Ishikawa (cell line): ENCODE results near the gene CAVIN2.

ENCODE experiments used
- CEBPB ChIP-seq: IDR thresholded peaks from 2 replicates; pipeline ENCODE4 v1.6.1; 2012
- CREB1 ChIP-seq: IDR thresholded peaks from 2 replicates; pipeline ENCODE4 v1.6.1; 2012; ENCODE audit warnings: low read depth
- EGR1 ChIP-seq: IDR thresholded peaks from 2 replicates; pipeline ENCODE4 v1.6.1; 2012
- EP300 ChIP-seq: IDR thresholded peaks from 2 replicates; pipeline ENCODE4 v1.6.1; 2012; ENCODE audit warnings: borderline replicate concordance
- FOXM1 ChIP-seq: IDR thresholded peaks from 2 replicates; pipeline ENCODE4 v1.6.1; 2012; ENCODE audit warnings: low read depth, borderline replicate concordance
- NFIC ChIP-seq: IDR thresholded peaks from 2 replicates; pipeline ENCODE4 v1.6.1; 2012
- RAD21 ChIP-seq: IDR thresholded peaks from 2 replicates; pipeline ENCODE4 v1.6.1; 2012; ENCODE audit warnings: low read depth
- TAF1 ChIP-seq: IDR thresholded peaks from 2 replicates; pipeline ENCODE4 v1.6.1; 2012; ENCODE audit warnings: low read depth, mild to moderate bottlenecking
- TCF12 ChIP-seq: IDR thresholded peaks from 2 replicates; pipeline ENCODE4 v1.6.1; 2012; ENCODE audit warnings: low read depth
- TEAD4 ChIP-seq: IDR thresholded peaks from 2 replicates; pipeline ENCODE4 v1.6.1; 2012
- YY1 ChIP-seq: IDR thresholded peaks from 2 replicates; pipeline ENCODE4 v1.6.1; 2012; ENCODE audit warnings: low read depth
- ZBTB7A ChIP-seq: IDR thresholded peaks from 2 replicates; pipeline ENCODE4 v1.6.1; 2012; ENCODE audit warnings: low read depth
- TF ChIP-seq, protein P1 (sequence below): IDR thresholded peaks from 2 replicates; pipeline ENCODE4 v1.6.1; 2012; ENCODE audit warnings: low read depth, mild to moderate bottlenecking
- TF ChIP-seq, protein P2 (sequence below): IDR thresholded peaks from 2 replicates; pipeline ENCODE4 v1.6.1; 2012
- TF ChIP-seq, protein P3 (sequence below): IDR thresholded peaks from 2 replicates; pipeline ENCODE4 v1.6.1; 2012

Gene CAVIN2, protein sequence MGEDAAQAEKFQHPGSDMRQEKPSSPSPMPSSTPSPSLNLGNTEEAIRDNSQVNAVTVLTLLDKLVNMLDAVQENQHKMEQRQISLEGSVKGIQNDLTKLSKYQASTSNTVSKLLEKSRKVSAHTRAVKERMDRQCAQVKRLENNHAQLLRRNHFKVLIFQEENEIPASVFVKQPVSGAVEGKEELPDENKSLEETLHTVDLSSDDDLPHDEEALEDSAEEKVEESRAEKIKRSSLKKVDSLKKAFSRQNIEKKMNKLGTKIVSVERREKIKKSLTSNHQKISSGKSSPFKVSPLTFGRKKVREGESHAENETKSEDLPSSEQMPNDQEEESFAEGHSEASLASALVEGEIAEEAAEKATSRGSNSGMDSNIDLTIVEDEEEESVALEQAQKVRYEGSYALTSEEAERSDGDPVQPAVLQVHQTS

DNA sequence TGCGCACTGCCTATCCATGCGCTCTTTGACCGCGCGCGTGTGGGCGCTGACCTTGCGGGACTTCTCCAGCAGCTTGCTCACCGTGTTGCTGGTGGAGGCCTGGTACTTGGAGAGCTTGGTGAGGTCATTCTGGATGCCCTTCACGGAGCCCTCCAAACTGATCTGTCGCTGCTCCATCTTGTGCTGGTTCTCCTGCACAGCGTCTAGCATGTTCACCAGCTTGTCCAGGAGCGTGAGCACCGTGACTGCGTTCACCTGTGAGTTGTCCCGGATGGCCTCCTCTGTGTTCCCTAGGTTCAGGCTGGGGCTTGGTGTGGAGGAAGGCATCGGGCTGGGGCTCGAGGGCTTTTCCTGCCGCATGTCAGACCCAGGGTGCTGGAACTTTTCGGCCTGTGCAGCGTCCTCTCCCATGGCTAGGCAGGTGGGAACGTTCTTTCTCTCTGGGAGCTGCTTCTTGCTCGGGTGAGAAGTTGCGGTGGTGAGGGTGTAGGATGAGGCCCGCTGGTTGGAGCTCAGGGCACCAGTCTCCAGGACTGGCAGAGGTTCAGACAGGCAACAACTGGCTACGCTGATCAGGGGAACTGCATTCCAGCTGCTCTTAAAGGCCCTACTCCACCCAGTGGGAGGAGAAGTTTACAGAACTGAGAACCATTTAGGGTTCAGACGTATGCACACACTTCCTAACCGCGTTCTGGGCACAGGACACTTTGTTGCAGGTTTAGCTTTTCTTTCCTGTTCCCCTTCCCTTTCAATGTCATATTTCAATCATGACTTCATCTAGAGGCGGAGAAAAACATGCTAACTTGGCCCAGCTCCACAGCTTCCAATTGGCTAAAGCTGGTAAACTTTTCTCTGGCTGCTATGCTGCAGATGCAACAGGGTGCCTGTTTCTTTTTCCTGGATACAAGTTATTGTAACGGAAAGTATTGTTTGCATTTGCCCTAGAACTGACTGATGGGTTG is at the start of gene CAVIN2:
CAVIN2 (minus strand) TSS at position 574 of the 962 bp plus-strand sequence; CDS start at position 411, 163 bp downstream.
- TF ChIP-seq TEAD4: peak; percentile 93
- no peak; the same call in 1 of the 2 replicates for TF ChIP-seq CEBPB
- no peak for TF ChIP-seq ZBTB7A
- no peak for TF ChIP-seq CREB1
- no peak for TF ChIP-seq EGR1
- peak; percentile 72; the same call in 1 of the 2 replicates for TF ChIP-seq FOXM1
- TF ChIP-seq, protein P1, sequence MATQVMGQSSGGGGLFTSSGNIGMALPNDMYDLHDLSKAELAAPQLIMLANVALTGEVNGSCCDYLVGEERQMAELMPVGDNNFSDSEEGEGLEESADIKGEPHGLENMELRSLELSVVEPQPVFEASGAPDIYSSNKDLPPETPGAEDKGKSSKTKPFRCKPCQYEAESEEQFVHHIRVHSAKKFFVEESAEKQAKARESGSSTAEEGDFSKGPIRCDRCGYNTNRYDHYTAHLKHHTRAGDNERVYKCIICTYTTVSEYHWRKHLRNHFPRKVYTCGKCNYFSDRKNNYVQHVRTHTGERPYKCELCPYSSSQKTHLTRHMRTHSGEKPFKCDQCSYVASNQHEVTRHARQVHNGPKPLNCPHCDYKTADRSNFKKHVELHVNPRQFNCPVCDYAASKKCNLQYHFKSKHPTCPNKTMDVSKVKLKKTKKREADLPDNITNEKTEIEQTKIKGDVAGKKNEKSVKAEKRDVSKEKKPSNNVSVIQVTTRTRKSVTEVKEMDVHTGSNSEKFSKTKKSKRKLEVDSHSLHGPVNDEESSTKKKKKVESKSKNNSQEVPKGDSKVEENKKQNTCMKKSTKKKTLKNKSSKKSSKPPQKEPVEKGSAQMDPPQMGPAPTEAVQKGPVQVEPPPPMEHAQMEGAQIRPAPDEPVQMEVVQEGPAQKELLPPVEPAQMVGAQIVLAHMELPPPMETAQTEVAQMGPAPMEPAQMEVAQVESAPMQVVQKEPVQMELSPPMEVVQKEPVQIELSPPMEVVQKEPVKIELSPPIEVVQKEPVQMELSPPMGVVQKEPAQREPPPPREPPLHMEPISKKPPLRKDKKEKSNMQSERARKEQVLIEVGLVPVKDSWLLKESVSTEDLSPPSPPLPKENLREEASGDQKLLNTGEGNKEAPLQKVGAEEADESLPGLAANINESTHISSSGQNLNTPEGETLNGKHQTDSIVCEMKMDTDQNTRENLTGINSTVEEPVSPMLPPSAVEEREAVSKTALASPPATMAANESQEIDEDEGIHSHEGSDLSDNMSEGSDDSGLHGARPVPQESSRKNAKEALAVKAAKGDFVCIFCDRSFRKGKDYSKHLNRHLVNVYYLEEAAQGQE: no peak
- TF ChIP-seq, protein P2, sequence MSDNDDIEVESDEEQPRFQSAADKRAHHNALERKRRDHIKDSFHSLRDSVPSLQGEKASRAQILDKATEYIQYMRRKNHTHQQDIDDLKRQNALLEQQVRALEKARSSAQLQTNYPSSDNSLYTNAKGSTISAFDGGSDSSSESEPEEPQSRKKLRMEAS: peak; percentile 50; the same call in 1 of the 2 replicates
- TF ChIP-seq, protein P3, sequence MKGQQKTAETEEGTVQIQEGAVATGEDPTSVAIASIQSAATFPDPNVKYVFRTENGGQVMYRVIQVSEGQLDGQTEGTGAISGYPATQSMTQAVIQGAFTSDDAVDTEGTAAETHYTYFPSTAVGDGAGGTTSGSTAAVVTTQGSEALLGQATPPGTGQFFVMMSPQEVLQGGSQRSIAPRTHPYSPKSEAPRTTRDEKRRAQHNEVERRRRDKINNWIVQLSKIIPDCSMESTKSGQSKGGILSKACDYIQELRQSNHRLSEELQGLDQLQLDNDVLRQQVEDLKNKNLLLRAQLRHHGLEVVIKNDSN: peak; percentile 35; the same call in 1 of the 2 replicates
- peak; percentile 84 for TF ChIP-seq TCF12
- peak; percentile 80 for TF ChIP-seq EP300
- TF ChIP-seq NFIC: peak; percentile 83
- no peak for TF ChIP-seq YY1
- TF ChIP-seq TAF1: peak; percentile 28; the same call in 1 of the 2 replicates
- no peak for TF ChIP-seq RAD21

DNA sequence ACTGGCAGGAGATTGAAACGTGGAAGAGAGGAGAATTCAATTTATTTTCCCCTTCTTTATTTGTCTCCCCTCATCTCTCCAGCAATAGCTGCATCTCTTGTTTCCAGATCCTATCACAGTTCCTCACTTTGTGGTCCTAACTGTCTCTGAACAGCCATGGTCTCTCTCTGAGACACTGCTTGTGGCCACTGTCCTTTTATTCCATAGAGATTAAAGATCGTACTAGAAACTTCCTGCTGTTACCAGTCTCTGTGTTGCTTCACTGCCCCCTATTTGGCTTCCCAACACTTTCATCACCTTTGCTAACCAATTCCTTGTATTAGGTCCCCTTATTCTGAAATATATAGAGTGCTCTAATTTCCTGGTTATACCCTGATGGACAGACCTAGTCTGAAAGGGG is 48.9 kb upstream of the CAVIN2 start:
- TF ChIP-seq TEAD4 (no peak), RAD21 (no peak), CEBPB (no peak), EP300 (no peak), TAF1 (no peak), CREB1 (no peak), FOXM1 (no peak), ZBTB7A (no peak)
- TF ChIP-seq, protein P1: no peak
- TF ChIP-seq, protein P3: no peak
- TF ChIP-seq, protein P2: no peak

DNA sequence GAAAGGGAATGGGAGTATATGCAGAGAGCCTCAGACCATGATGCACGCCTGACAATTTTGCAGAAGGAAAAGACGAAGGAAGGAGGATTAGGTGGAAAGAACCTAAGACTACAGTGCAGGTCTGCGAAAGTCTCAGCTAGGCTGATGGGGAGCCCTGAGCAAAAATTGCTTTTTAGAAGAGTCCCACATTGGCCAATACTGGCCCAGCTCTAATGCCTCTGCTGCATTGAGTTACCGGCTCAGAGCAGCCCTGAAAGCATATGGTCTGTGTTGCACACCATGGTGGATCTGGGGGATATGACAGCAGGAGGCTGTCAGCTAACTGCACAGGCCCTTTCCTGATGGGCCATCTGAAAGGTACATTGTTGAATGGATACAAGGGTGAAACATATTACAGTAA is 48.3 kb upstream of the CAVIN2 start:
- no peak for TF ChIP-seq EP300
- no peak for TF ChIP-seq TEAD4
- TF ChIP-seq, protein P1: no peak
- TF ChIP-seq TAF1: no peak
- TF ChIP-seq RAD21: no peak
- no peak for TF ChIP-seq YY1
- TF ChIP-seq CEBPB: no peak
- no peak for TF ChIP-seq TCF12
- TF ChIP-seq, protein P3: no peak
- TF ChIP-seq ZBTB7A: no peak
- no peak for TF ChIP-seq EGR1
- no peak for TF ChIP-seq NFIC
- TF ChIP-seq FOXM1: no peak
- TF ChIP-seq CREB1: no peak
- TF ChIP-seq, protein P2: no peak
